GM15510 (cell line): Measurements from ENCODE around the gene ADGRE1.

Experiments used
- POLR2A ChIP-seq: IDR thresholded peaks from 3 replicates; pipeline ENCODE4 v1.6.1; 2011; ENCODE audit warnings: borderline replicate concordance; ENCODE audit not compliant: insufficient read length; ENCODE audit errors: extremely low read depth

Gene ADGRE1

DNA sequence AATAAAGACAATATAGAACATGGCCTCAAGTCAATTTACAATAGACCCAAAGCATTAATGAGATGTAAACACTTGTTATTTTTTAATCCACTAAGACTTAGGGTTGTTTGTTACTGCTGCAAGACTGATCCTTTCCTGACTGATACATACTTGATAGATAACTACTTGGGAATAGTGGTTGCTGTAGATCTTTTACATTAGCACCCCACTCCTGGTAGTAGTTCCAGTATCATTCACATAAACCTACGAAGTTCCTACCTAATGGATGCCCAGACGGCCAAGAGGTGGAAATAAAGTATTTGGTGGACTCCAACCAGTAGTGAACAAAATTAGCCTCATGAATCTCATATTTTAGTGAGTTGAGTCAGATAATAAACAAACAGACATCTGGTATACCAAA, 26.9 kb downstream of the ADGRE1 start:
- no peak for TF ChIP-seq POLR2A

DNA sequence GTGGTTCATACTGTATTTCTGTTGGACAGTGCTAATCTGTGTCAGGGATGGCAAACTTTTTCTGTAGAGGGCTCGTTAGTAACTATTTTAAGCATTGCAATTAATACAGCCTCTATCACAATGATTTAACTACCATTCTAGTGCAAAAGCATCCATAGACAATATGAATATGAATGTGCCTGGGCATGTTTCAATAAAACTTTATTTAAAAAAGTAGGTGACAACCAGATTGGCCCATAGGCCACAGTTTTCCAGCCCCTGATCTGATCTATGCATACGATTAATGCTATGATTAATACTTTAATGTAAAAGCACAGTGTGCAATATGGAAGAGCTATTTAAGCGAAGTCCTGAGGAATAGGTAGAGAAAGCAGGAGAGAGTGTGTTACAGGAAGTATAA, 29.6 kb downstream of the ADGRE1 start:
- no peak for TF ChIP-seq POLR2A

DNA sequence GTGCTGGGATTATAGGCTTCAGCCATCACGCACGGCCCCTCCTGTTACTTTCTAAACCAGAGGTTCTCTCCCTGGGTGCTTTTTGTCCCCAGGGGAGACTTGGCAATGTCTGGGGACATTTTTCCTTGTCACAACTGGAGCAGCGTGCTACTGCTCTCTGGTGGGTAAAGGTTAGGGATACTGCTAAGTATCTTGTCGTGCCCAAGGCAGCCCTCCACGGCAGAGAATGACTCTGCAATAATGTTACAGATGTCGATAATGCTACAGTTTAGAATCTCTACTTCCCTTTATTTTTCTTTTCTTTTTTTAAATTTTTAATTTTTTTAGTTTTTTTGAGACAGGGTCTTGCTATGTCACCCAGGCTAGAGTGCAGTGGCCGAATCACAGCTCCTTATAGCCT, 38.0 kb downstream of the ADGRE1 start:
- TF ChIP-seq POLR2A, result no peak

DNA sequence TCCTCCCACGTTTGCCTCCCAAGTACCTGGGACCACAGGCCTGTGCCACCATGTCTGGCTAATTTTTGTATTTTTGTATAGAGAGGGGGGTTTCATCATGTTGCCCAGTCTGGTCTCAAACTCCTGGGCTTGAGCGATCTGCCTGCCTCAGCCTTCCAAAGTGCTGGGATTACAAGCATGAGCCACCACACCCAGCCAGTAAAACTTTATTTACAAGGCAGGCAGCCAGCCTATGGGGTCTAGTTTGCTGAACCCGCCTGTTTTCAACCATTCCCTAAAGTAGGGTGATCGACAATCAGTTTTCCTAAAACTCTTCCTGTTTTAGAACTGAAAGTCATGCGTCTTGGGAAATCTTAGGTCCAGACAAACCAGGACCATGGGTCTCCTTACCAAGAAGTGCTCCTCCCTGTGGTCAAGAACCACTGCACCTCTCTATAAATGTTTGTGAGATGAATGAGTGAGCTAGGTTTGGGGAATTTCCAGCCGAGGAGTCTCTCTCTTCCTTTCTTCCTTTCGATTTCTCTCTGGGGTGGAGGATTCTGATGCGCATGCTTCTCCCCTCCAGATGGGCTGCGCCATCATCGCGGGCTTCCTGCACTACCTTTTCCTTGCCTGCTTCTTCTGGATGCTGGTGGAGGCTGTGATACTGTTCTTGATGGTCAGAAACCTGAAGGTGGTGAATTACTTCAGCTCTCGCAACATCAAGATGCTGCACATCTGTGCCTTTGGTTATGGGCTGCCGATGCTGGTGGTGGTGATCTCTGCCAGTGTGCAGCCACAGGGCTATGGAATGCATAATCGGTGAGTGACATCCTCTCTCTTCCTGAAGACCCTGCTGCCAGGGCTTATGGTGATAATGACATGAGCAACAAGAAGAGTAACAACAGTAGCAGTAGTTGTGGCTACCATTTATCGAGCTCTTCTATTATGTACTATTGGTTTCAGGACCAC, 38.7 kb downstream of the ADGRE1 start:
- TF ChIP-seq POLR2A, result no peak

DNA sequence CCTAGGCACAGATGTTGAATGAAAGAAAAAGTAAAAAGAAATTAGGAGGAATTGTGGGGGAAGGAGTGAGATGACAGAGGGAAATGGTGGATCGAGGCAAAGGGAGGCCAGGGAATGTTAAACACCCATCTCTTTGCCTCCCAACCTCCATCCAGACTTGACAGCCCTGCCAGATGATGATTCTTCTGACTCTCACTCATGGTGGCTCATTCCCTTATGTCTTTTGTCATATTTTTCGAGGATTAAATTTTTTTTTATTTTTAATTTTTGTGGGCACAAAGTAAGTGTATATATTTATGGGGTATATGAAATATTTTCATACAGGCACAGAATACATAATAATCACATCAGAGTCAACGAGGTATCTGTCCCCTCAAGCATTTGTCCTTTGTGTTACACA, 42.8 kb downstream of the ADGRE1 start:
- no peak for TF ChIP-seq POLR2A

DNA sequence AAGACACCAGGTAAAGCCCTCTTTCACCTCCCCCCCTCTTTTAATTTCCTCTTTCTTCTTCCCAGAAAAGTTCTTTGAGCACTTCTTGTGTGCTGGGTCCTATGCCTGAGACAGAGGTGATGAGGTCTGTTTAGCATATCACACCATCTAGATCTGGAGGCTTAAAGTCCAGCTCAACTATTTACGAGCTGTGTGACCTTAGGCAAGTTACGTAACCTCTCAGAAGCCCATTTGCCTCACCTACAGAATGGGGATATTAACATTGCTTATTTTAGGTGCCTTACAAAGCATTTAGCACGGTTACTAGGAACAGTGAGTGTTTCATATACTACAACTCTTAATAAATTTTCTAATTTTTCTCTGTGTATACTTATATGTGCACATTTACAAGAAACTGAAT, 47.7 kb downstream of the ADGRE1 start:
- TF ChIP-seq POLR2A, result no peak

DNA sequence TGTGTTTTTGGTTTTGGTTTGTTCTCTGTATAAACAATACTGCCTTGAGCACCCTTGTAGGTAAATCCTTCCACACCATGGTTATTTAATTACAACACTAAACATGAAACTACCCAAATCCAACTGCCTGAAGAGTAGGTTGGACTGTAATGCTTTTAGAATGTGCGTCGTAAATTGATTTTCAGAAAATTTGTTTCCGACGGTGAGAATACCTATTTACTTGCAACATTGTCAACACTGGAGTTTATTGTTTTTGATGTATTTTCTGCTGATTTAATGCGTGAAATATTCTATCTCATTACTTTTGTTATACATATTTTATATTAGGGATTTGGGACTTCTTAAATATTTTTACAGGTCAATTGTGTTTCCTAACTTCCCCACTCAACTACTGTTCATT, 48.2 kb downstream of the ADGRE1 start:
- TF ChIP-seq POLR2A, result no peak

DNA sequence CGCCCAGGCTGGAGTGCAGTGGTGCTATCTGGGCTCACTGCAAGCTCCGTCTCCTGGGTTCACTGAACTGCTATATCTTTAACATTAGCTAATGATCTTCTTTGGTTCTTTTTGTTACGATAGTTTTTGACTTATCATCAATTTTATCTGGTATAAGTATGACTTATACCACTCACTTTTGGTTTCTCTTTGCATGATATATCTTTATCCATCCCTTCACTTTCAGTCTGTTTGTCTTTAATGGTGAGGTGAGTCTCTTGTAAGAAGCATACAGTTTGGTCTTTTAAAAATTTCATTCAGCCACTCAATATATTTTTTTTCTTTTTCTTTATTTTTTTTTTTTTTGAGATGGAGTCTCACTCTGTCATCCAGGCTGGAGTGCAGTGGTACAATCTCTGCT, 58.4 kb downstream of the ADGRE1 start:
- TF ChIP-seq POLR2A, result no peak

DNA sequence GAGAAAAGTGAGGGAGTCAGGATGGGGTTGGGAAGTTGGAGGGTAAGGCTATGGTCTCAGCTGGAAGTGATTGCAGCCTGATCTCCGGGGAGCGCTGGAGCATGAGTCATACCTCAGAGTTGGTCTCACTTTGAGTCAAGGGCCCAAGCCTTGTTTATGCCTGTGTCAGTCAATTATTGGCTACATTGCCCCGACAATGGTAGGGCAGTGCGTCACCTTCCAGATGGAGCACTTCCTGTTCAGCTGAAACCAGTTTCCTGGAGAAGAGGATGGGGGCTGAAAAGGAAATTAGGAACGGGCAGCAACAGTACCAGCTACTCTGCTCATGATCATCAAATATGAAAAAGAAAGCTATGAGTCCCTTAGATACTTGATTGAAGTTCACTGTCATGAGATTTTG, 60.4 kb downstream of the ADGRE1 start:
- TF ChIP-seq POLR2A, result no peak

DNA sequence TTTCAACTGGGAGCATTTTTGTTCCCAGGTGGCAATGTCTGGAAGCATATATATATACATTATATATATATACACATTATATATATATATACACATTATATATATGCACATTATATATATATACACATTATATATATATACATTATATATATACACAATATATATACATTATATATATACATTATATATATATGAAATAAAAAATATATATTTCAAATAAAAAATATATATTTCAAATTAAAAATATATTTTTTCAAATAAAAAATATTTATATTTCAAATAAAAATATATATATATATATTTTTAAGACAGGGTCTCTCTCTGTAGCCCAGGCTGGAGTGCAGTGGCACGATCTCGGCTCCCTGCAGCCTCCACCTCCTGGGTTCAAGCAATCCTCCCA, 61.5 kb downstream of the ADGRE1 start:
- TF ChIP-seq POLR2A, result no peak

DNA sequence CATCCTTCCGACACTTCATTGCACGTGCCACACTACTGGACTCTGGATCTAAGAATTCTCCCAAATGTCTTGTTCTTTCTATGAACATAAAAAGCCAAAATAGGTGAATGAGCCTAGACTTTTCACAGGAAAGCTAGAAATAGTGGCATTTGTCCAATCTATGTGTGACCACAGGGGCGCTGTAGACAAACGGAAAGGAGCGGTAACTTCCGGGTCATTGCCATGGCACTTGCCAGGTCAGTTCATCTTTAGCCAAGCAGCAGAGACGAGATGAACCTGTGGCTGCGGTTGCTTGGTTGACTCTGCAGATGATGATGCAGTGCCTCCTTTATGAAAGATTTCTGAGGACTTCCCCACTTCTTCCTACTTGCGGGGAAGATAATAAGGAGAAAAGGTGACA, 65.6 kb downstream of the ADGRE1 start:
- TF ChIP-seq POLR2A, result no peak

DNA sequence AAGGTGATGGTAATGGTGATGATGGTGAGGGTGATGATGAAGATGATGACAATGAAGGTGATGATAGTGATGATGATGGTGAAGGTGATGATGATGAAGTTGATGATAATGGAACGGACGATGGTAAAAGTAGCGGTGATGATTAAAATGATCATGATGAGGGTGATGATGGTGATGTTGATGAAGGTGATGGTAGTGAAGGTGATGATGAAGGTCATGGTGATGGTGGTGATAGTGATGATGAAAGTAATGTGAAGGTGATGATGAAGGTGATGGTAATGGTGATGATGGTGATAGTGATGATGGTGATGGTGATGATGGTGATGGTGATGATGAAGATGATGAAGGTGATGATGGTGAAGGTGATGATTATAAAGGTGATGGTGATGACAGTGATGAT, 67.7 kb downstream of the ADGRE1 start:
- TF ChIP-seq POLR2A, result no peak

DNA sequence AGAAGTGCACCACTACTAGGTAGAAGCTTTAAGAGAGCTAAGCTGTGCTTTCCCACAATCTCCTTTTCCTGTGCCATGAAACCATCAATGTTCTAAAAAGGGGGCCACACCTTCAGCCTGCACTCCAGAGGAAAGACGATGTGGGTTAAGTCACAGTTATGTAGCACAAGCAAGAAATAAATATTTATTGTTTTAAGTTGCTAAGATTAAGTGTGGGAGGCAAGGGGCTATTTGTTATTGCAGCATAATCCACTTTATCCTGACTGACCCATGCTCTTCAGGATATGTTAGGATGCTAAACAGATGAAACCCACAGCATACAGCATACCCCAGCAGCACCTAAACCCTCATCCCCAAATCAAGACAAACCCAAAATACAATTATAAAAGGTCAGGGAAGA, 69.2 kb downstream of the ADGRE1 start:
- no peak for TF ChIP-seq POLR2A

DNA sequence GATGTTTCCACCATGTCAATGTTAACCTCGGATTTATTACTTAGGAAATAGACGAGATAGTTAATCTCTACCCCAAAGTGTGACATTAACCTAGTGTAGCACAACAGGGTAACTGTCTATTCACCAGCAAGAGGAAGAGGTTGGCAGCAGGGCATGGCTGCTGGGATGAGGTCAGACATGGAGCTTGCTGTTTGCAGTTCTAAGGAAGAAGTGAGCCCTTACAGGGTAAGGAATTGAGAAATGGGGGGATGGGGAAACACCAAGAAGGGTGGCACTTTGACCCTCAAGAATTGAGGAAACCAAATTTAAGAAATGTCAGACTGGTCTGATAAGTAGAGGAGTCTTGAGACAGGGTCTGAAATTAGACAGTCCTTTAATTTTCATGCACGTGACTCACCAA, 71.4 kb downstream of the ADGRE1 start:
- no peak for TF ChIP-seq POLR2A

DNA sequence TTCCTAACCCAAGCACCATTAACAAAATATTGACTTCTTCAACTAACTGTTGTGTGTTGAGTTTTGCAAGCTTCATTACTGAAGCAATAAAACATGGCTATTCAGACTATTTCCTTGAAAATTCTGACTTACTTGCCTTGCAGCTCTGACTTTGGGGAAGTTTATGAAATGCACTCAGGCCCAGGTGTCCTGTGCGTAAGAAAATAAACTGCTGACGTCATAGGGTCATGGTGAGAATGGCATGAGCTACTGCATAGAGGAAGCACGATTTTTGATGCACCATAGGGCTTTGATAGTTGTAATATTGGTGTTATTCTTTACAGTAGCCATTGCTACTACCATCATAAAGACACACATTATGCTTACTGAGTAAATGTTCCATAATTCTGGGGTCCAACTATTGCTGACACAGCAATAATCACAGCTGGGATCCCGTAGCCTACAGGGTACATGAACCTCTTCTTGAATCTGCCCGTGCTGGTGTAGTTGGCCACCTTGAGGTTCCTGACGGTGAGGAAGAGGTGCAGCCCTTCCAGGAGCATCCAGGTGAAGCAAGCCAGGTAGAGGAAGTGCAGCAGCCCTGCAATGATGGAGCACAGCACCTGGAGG, 76.0 kb downstream of the ADGRE1 start:
- TF ChIP-seq POLR2A, result no peak

DNA sequence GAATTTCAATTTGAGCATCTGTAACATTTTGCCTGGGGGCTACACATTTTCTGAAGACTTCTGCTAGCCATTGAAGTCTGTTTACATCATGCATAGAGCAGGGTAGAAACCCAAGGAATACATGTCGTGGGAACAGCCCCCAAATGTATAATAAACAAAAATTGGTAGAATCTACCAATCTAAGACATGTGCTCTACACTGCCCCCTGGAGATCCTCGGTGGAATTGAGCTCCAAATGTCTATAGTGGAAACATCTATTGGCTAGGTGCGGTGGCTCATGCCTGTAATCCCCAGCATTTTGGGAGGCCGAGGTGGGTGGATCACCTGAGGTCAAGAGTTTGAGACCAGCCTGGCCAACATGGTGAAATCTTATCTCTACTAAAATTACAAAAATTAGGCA, 76.6 kb downstream of the ADGRE1 start:
- TF ChIP-seq POLR2A, result no peak
